Measurements from ENCODE around the gene MRPL17.

DNA sequence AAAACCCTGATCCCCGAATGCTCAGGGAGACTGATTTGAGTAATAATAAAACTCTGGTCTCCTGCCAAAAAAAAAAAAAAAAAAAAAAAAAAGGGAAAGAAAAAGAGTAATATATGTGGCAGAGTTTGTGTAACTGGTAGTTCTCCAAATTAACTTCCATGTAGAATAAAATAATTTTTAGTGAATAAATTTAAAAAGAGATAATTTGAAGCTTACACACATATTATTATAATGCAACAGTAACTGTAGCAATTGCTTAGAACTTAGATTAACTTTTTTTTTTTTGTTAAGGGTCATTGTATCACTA is 11.0 kb upstream of the MRPL17 start:
- TF ChIP-seq POLR2AphosphoS5 (IDR thresholded peaks at IDR 0.05; ENCODE audit: low read depth) (no peak), EZH2 (IDR thresholded peaks at IDR 0.05; ENCODE audit: low read depth, unreplicated experiment) (no peak)
- TF ChIP-seq, protein P1, sequence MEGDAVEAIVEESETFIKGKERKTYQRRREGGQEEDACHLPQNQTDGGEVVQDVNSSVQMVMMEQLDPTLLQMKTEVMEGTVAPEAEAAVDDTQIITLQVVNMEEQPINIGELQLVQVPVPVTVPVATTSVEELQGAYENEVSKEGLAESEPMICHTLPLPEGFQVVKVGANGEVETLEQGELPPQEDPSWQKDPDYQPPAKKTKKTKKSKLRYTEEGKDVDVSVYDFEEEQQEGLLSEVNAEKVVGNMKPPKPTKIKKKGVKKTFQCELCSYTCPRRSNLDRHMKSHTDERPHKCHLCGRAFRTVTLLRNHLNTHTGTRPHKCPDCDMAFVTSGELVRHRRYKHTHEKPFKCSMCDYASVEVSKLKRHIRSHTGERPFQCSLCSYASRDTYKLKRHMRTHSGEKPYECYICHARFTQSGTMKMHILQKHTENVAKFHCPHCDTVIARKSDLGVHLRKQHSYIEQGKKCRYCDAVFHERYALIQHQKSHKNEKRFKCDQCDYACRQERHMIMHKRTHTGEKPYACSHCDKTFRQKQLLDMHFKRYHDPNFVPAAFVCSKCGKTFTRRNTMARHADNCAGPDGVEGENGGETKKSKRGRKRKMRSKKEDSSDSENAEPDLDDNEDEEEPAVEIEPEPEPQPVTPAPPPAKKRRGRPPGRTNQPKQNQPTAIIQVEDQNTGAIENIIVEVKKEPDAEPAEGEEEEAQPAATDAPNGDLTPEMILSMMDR (conservative IDR thresholded peaks at IDR 0.05; ENCODE audit: low read depth in 2 of 2), result no peak
- TF ChIP-seq, protein P2, sequence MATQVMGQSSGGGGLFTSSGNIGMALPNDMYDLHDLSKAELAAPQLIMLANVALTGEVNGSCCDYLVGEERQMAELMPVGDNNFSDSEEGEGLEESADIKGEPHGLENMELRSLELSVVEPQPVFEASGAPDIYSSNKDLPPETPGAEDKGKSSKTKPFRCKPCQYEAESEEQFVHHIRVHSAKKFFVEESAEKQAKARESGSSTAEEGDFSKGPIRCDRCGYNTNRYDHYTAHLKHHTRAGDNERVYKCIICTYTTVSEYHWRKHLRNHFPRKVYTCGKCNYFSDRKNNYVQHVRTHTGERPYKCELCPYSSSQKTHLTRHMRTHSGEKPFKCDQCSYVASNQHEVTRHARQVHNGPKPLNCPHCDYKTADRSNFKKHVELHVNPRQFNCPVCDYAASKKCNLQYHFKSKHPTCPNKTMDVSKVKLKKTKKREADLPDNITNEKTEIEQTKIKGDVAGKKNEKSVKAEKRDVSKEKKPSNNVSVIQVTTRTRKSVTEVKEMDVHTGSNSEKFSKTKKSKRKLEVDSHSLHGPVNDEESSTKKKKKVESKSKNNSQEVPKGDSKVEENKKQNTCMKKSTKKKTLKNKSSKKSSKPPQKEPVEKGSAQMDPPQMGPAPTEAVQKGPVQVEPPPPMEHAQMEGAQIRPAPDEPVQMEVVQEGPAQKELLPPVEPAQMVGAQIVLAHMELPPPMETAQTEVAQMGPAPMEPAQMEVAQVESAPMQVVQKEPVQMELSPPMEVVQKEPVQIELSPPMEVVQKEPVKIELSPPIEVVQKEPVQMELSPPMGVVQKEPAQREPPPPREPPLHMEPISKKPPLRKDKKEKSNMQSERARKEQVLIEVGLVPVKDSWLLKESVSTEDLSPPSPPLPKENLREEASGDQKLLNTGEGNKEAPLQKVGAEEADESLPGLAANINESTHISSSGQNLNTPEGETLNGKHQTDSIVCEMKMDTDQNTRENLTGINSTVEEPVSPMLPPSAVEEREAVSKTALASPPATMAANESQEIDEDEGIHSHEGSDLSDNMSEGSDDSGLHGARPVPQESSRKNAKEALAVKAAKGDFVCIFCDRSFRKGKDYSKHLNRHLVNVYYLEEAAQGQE (IDR thresholded peaks at IDR 0.05; ENCODE audit: unreplicated experiment), result no peak

All from GM23338 (cell line).